Endothelial cell of umbilical vein (primary cell): ENCODE results near the gene SRSF10. TPM values are rescaled to one million over a fixed set of nuclear protein-coding genes. Genes with fewer than 3 reads are reported as not detected.

Experiments used
- BruUV-seq: library from RNA; stranded (reverse); fragments of 400-500 nt; replicated peaks from 2 replicates; lab custom pipeline; 2021; lab: Mats Ljungman, UMichigan
- CTCF ChIA-PET: fragments of 300-600, 350-600 bp; sonication (Branson Sonifier 250); formaldehyde crosslinking; loops from one replicate; lab custom pipeline; 2021; ENCODE audit warnings: antibody characterized with exemption, inconsistent platforms; lab: Charles Lee
- POLR2A ChIA-PET: fragments of 300-600, 350-600 bp; sonication (Branson Sonifier 250); formaldehyde crosslinking; loops from one replicate; lab custom pipeline; 2021; ENCODE audit warnings: antibody characterized with exemption, inconsistent platforms; lab: Charles Lee
- DNase-seq: peaks from one replicate; pipeline ENCODE4 v3.0.0-alpha.2; 2011; ENCODE audit warnings: low read depth, low spot score
- FAIRE-seq: peaks from 2 replicates; lab custom pipeline; 2011; peaks lifted over from hg19 to GRCh38; lab: Jason Lieb, UNC
- H2AFZ ChIP-seq: 2 replicates; pipeline ENCODE4 v1.6.0; 2012; ENCODE audit warnings: low read depth, low read length, control low read depth, inconsistent platforms
- H3K27ac ChIP-seq: 2 replicates; pipeline ENCODE4 v1.5.1; 2011; ENCODE audit warnings: low read depth, mild to moderate bottlenecking, control low read depth, low read length, moderate library complexity; ENCODE audit not compliant: insufficient read depth
- H3K27me3 ChIP-seq, 2 experiments: 2 replicates each; pipeline versions ENCODE4 v1.6.0 to v1.6.1; 2011; ENCODE audit warnings: low read length in 2 of 2, mixed read lengths in 1 of 2; ENCODE audit not compliant: control insufficient read depth in 2 of 2, insufficient read depth in 2 of 2
- H3K36me3 ChIP-seq, 2 experiments: 2 replicates in 1 of 2; 3 replicates in 1 of 2; pipeline ENCODE4 v1.5.1; 2011; ENCODE audit warnings: low read length in 2 of 2, mild to moderate bottlenecking in 1 of 2, moderate library complexity in 1 of 2; ENCODE audit not compliant: control insufficient read depth in 2 of 2, insufficient read depth in 2 of 2; ENCODE audit errors: extremely low read depth in 1 of 2
- H3K4me1 ChIP-seq: 3 replicates; pipeline ENCODE4 v1.5.1; 2011; ENCODE audit warnings: mild to moderate bottlenecking, low read length; ENCODE audit not compliant: control insufficient read depth, insufficient read depth; ENCODE audit errors: extremely low read depth
- H3K4me2 ChIP-seq: 2 replicates; pipeline ENCODE4 v1.6.1; 2011; ENCODE audit warnings: low read length, control low read depth, mixed read lengths; ENCODE audit not compliant: insufficient read depth
- H3K4me3 ChIP-seq, 3 experiments: fragments of 200-600 bp in 1 of 3; sonication (generic), shearing (Covaris generic) in 1 of 3; replicated peaks in 1 of 3; 2 replicates each; pipeline ENCODE4 v1.5.1; 2011 to 2016; ENCODE audit warnings: control low read depth in 3 of 3, low read length in 3 of 3, mild to moderate bottlenecking in 2 of 3, inconsistent platforms in 1 of 3, low read depth in 1 of 3, moderate library complexity in 1 of 3; ENCODE audit not compliant: insufficient read depth in 1 of 3
- H3K79me2 ChIP-seq: 2 replicates; pipeline ENCODE4 v1.6.0; 2012; ENCODE audit warnings: low read length, inconsistent platforms; ENCODE audit not compliant: control insufficient read depth, insufficient read depth
- H3K9ac ChIP-seq: replicated peaks from 2 replicates; pipeline ENCODE3; 2011; ENCODE audit warnings: low read length, control low read depth; ENCODE audit not compliant: insufficient read depth; ENCODE audit errors: extremely low read depth
- H3K9me1 ChIP-seq: replicated peaks from 3 replicates; pipeline ENCODE4 v1.6.0; 2011; ENCODE audit warnings: mild to moderate bottlenecking, low read length; ENCODE audit not compliant: control insufficient read depth, insufficient read depth; ENCODE audit errors: extremely low read depth
- H3K9me3 ChIP-seq: replicated peaks from 2 replicates; pipeline ENCODE4 v1.5.1; 2012; ENCODE audit warnings: low read length, inconsistent platforms; ENCODE audit not compliant: control insufficient read depth, insufficient read depth
- H4K20me1 ChIP-seq: replicated peaks from 2 replicates; pipeline ENCODE3; 2011; ENCODE audit warnings: mild to moderate bottlenecking, low read length; ENCODE audit not compliant: control insufficient read depth, insufficient read depth; ENCODE audit errors: extremely low read depth
- CTCF ChIP-seq, 2 donors: IDR thresholded peaks; 1 replicate in 1 of 2; 2 replicates in 1 of 2; pipeline ENCODE4 v1.5.1; 2011; ENCODE audit warnings: low read length in 2 of 2, mild to moderate bottlenecking in 2 of 2, moderate library complexity in 2 of 2, control low read depth in 1 of 2, inconsistent platforms in 1 of 2, low read depth in 1 of 2; ENCODE audit not compliant: insufficient read depth in 1 of 2; ENCODE audit errors: extremely low read depth in 1 of 2
- FOS ChIP-seq: IDR thresholded peaks from 2 replicates; pipeline ENCODE4 v1.6.1; 2011; ENCODE audit warnings: mild to moderate bottlenecking, low read length, moderate library complexity, borderline replicate concordance; ENCODE audit not compliant: insufficient read depth
- JUN ChIP-seq: IDR thresholded peaks from 2 replicates; pipeline ENCODE4 v1.6.1; 2011; ENCODE audit warnings: borderline replicate concordance, low read depth; ENCODE audit not compliant: insufficient read length, insufficient read depth
- MAX ChIP-seq: IDR thresholded peaks from 2 replicates; pipeline ENCODE4 v1.6.1; 2011; ENCODE audit not compliant: insufficient read depth, insufficient read length
- MYC ChIP-seq: IDR thresholded peaks from one replicate; pipeline ENCODE4 v1.6.1; 2011; ENCODE audit warnings: mild to moderate bottlenecking, low read depth, low read length
- POLR2A ChIP-seq: IDR thresholded peaks from 2 replicates; pipeline ENCODE4 v1.6.1; 2012; ENCODE audit warnings: low read depth, mild to moderate bottlenecking, control low read depth, low read length
- POLR2AphosphoS5 ChIP-seq: IDR thresholded peaks from 2 replicates; pipeline ENCODE4 v1.6.1; 2012; ENCODE audit warnings: low read depth, mild to moderate bottlenecking, control low read depth, low read length, moderate library complexity; ENCODE audit not compliant: insufficient read depth
- dilution Hi-C: fragments of 300-500 bp; cut with MboI; formaldehyde crosslinking; loops from one replicate; pipeline ENCODE4 v1.15.0; 2019; ENCODE audit warnings: low sequenced_read_pairs; ENCODE audit not compliant: extremely low pct_ligation_motif_present
- intact Hi-C: fragments of 100-400 bp; cut with micrococcal nuclease; formaldehyde crosslinking; loops from one replicate; pipeline ENCODE4 v1.10.0; 2022
- polyA plus RNA-seq, 4 experiments: library from polyadenylated mRNA; depleted of rRNA in 3 of 4; stranded (reverse) in 3 of 4; unstranded in 1 of 4; fragments of >200 nt; gene quantifications; 2 replicates each; pipeline versions ENCODE4 v1.2.1 to v1.2.3, GENCODE V29; 2011 to 2012; ENCODE audit warnings: missing spikeins in 1 of 4
- total RNA-seq: library from RNA; stranded (reverse); gene quantifications from 2 replicates; pipeline ENCODE4 v1.2.3, GENCODE V29; 2021

The SRSF10 gene
- total and polyA plus RNA-seq, 2 donors (not counting 3 experiments of a cell fraction or from before 2014, with no cell fraction given), result 124 to 135 TPM

GRCh38 chr1:24022581-24023361 lies 42.6 kb upstream of the SRSF10 start:
- Histone ChIP-seq H3K27me3 (no peaks in the 10 kb centered on the region), H4K20me1 (no peaks in the 10 kb centered on the region), H3K79me2 (no peaks in the 10 kb centered on the region), H3K4me2 (no peak overlapping the region), H2AFZ (no peak overlapping the region), H3K9ac (no peak overlapping the region), H3K36me3 (no peaks in the 10 kb centered on the region), H3K27ac (no peak overlapping the region), H3K4me3 (no peak overlapping the region), H3K9me1 (no peaks in the 10 kb centered on the region), H3K9me3 (no peaks in the 10 kb centered on the region), H3K4me1 (peaks cover 3% of the 10 kb centered on the region)
- DNase-seq (no peak), FAIRE-seq (no peak)
- BruUV-seq, result no TSS peak
- ChIA-PET POLR2A (no interaction called here), CTCF (no interaction called here)
- no peak for TF ChIP-seq FOS
- TF ChIP-seq MAX, result no peak
- TF ChIP-seq POLR2AphosphoS5, result no peak
- TF ChIP-seq POLR2A, result no peak
- TF ChIP-seq CTCF (IDR thresholded peaks at IDR 0.05; ENCODE audit: extremely low read depth in 1 of 2, insufficient read depth in 1 of 2, low read depth in 1 of 2, low read length in 2 of 2), result no peak
- no peak for TF ChIP-seq JUN
- no peak for TF ChIP-seq MYC
- dilution Hi-C loops (no loop called here), intact Hi-C loops (no loop called here)
